Measurements from ENCODE around the gene SYNE4.

SYNE4 gene

GRCh38 chr19:35986664-35987570, 21.7 kb downstream of the SYNE4 start (continued):
- TF ChIP-seq MEIS1 (CRISPR knock-in tag; IDR thresholded peaks at IDR 0.05; ENCODE audit: borderline replicate concordance) (no peak), ZNF280C (tag by site-specific recombination; IDR thresholded peaks at IDR 0.05) (no peak), ZSCAN16 (tag by site-specific recombination; IDR thresholded peaks at IDR 0.05) (no peak), ZNF23 (tag by site-specific recombination; IDR thresholded peaks at IDR 0.05; ENCODE audit: borderline replicate concordance) (no peak), ZNF266 (tag by site-specific recombination; IDR thresholded peaks at IDR 0.05; ENCODE audit: low read depth) (peak; percentile 64; the same call in 1 of the 2 replicates), SP2 (tag by site-specific recombination; IDR thresholded peaks at IDR 0.05) (peak; percentile 89), ZNF580 (tag by site-specific recombination; IDR thresholded peaks at IDR 0.05) (no peak), EGR2 (tag by site-specific recombination; IDR thresholded peaks at IDR 0.05; ENCODE audit: low read depth) (peak; percentile 96), ZNF530 (tag by site-specific recombination; IDR thresholded peaks at IDR 0.05; ENCODE audit: low read depth) (no peak), ZFHX2 (tag by site-specific recombination; conservative IDR thresholded peaks at IDR 0.05) (peak; percentile 97), ZNF624 (tag by site-specific recombination; IDR thresholded peaks at IDR 0.05) (no peak), ZNF433 (tag by site-specific recombination; IDR thresholded peaks at IDR 0.05; ENCODE audit: low read depth) (no peak), ZSCAN5A (tag by site-specific recombination; IDR thresholded peaks at IDR 0.05) (0 out of 2 replicates have a peak, but pooled peaks have one; percentile 11), ZNF394 (tag by site-specific recombination; IDR thresholded peaks at IDR 0.05; ENCODE audit: borderline replicate concordance) (peak; percentile 54), ZNF121 (tag by site-specific recombination; IDR thresholded peaks at IDR 0.05) (peak; percentile 98), ZNF488 (tag by site-specific recombination; IDR thresholded peaks at IDR 0.05) (no peak), ZNF830 (tag by site-specific recombination; IDR thresholded peaks at IDR 0.05; ENCODE audit: low read depth) (no peak), ZNF18 (tag by site-specific recombination; IDR thresholded peaks at IDR 0.05) (no peak), HOXA7 (CRISPR knock-in tag; IDR thresholded peaks at IDR 0.05; ENCODE audit: borderline replicate concordance) (no peak), ZBTB8A (tag by site-specific recombination; IDR thresholded peaks at IDR 0.05) (peak; percentile 95), ZNF529 (tag by site-specific recombination; IDR thresholded peaks at IDR 0.05; ENCODE audit: insufficient replicate concordance) (no peak), ZNF639 (tag by site-specific recombination; IDR thresholded peaks at IDR 0.05) (no peak), ELK4 (IDR thresholded peaks at IDR 0.05; ENCODE audit: borderline replicate concordance, low read depth, low read length) (no peak), ZBTB10 (tag by site-specific recombination; IDR thresholded peaks at IDR 0.05) (peak; percentile 77), ZNF248 (tag by site-specific recombination; IDR thresholded peaks at IDR 0.05) (no peak), ZNF670 (tag by site-specific recombination; IDR thresholded peaks at IDR 0.05; ENCODE audit: low read depth) (no peak)

All from HEK293 (cell line).